ENCODE results near the gene CBX8.

GRCh38 chr17:79806446-79806760 lies 9.5 kb upstream of the CBX8 start:
- no peak for TF ChIP-seq POLR2AphosphoS5 (IDR thresholded peaks at IDR 0.05)
- TF ChIP-seq, protein P1, sequence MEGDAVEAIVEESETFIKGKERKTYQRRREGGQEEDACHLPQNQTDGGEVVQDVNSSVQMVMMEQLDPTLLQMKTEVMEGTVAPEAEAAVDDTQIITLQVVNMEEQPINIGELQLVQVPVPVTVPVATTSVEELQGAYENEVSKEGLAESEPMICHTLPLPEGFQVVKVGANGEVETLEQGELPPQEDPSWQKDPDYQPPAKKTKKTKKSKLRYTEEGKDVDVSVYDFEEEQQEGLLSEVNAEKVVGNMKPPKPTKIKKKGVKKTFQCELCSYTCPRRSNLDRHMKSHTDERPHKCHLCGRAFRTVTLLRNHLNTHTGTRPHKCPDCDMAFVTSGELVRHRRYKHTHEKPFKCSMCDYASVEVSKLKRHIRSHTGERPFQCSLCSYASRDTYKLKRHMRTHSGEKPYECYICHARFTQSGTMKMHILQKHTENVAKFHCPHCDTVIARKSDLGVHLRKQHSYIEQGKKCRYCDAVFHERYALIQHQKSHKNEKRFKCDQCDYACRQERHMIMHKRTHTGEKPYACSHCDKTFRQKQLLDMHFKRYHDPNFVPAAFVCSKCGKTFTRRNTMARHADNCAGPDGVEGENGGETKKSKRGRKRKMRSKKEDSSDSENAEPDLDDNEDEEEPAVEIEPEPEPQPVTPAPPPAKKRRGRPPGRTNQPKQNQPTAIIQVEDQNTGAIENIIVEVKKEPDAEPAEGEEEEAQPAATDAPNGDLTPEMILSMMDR (IDR thresholded peaks at IDR 0.05) = no peak

Data from sigmoid colon (tissue), 4 donors.